Purkinje cell (primary cell): Measurements from ENCODE around the gene IL17REL. TPM values are rescaled to one million over a fixed set of nuclear protein-coding genes. Genes with fewer than 3 reads are reported as not detected.

ENCODE experiments used
- polyA plus RNA-seq: library from polyadenylated mRNA; unstranded; fragments of >200 nt; fragmentation: Nextera tagmentation; gene quantifications from 2 replicates; pipeline ENCODE4 v1.2.1, GENCODE V29; 2014

Gene IL17REL
- not detected in 2 replicates for polyA plus RNA-seq

GRCh38 chr22:50012211-50013181, at the start of gene IL17REL:
TSS of gene IL17REL (minus strand) at chr22:50012765. CDS start at chr22:50012646, 119 bp downstream.

GRCh38 chr22:50058061-50058905, 45.7 kb upstream of the IL17REL start, which contains the start of gene TTLL8:
TSS of gene TTLL8 (minus strand) at chr22:50058298.

GRCh38 chr22:49960159-49961004, 52.2 kb downstream of the IL17REL start, which contains the start of gene PIM3:
TSS of gene PIM3 (plus strand) at chr22:49960772. CDS start at chr22:49960948, 176 bp downstream.

Other genes with a start within 250 kb of the IL17REL start
- 3.0 and 3.9 TPM in 2 replicates for gene BRD1, start 184.9 kb downstream of the IL17REL start, polyA plus RNA-seq
- gene ZBED4, start 158.9 kb downstream of the IL17REL start, polyA plus RNA-seq, result 1.5 and 2.1 TPM in 2 replicates
- gene ALG12, start 94.3 kb downstream of the IL17REL start, polyA plus RNA-seq, result 1.1 and 3.3 TPM in 2 replicates
- 9.5 and 19.0 TPM in 2 replicates for gene CRELD2, start 94.1 kb downstream of the IL17REL start, polyA plus RNA-seq
- 0.56 and 1.0 TPM in 2 replicates for gene PIM3, start 52.0 kb downstream of the IL17REL start, polyA plus RNA-seq
- gene TTLL8, start 45.5 kb upstream of the IL17REL start, polyA plus RNA-seq, result not detected in 2 replicates
- 1.1 and 2.5 TPM in 2 replicates for gene MLC1, start 72.7 kb upstream of the IL17REL start, polyA plus RNA-seq
- gene MOV10L1, start 77.2 kb upstream of the IL17REL start, polyA plus RNA-seq, result 1.6 and 1.9 TPM in 2 replicates
- 0.11 and 0.43 TPM in 2 replicates for gene PANX2, start 158.0 kb upstream of the IL17REL start, polyA plus RNA-seq
- gene TRABD, start 173.1 kb upstream of the IL17REL start, polyA plus RNA-seq, result not detected in 2 replicates
- 1.1 and 1.2 TPM in 2 replicates for gene SELENOO, start 188.2 kb upstream of the IL17REL start, polyA plus RNA-seq
- gene TUBGCP6, start 232.3 kb upstream of the IL17REL start, polyA plus RNA-seq, result 3.2 and 3.3 TPM in 2 replicates
- not detected in 2 replicates for gene HDAC10, start 238.5 kb upstream of the IL17REL start, polyA plus RNA-seq
- gene MAPK12, start 248.9 kb upstream of the IL17REL start, polyA plus RNA-seq, result 2.9 and 4.2 TPM in 2 replicates